ENCODE data around the gene LCN10. TPM values are rescaled to one million over a fixed set of nuclear protein-coding genes. Genes with fewer than 3 reads are reported as not detected.

Gene LCN10
- total RNA-seq, 1 experiment from 2014 or later, result not detected

GRCh38 chr9:136728080-136728547 lies 14.6 kb downstream of the LCN10 start:
- ChIA-PET POLR2A (interaction anchor here (0.5 to 2.7 kb wide), 11 partner anchors 13 to 633 kb away, joined by 3 to 8 read pairs (median 4); partner anchors contain the start of gene NACC2), CTCF (interaction anchor here (0.5 to 2.0 kb wide), 7 partner anchors 9 to 587 kb away, joined by 3 to 12 read pairs (median 4); partner anchors contain the start of gene LCN10)
- peaks cover 17% of the 10 kb centered on the region for H3K36me3 ChIP-seq (ENCODE audit: control insufficient read depth, insufficient read depth, low read length)
- no peaks in the 10 kb centered on the region for H3K9me3 ChIP-seq
- TF ChIP-seq CTCF (IDR thresholded peaks at IDR 0.05; ENCODE audit: insufficient read depth in 1 of 2, low read depth in 1 of 2, low read length in 1 of 2, severe bottlenecking in 1 of 2, unreplicated experiment in 1 of 2), result peak; percentile 83 to 89
- Mint-ChIP-seq H3K27ac (ENCODE audit: unreplicated experiment) (peak overlapping the region; percentile 100), H3K4me3 (ENCODE audit: unreplicated experiment) (peak overlapping the region; percentile 97), H3K4me1 (ENCODE audit: low read depth, unreplicated experiment) (peaks cover 10% of the 10 kb centered on the region), H3K27me3 (ENCODE audit: insufficient read depth, unreplicated experiment) (no peaks in the 10 kb centered on the region), H3K36me3 (ENCODE audit: insufficient read depth, unreplicated experiment) (peaks cover 66% of the 10 kb centered on the region), H3K9me3 (ENCODE audit: unreplicated experiment) (no peaks in the 10 kb centered on the region)
- DNase-seq, result peak; percentile 88 to 95
- BruUV-seq (replicated peaks), result no TSS peak
- intact Hi-C loops (cut with micrococcal nuclease; ENCODE audit: unreplicated experiment), result loop anchor here (2.0 kb wide), 1 partner anchor 63 kb away; the partner anchor contains the start of gene TMEM141
- H3K4me1 ChIP-seq, result peaks cover 17% of the 10 kb centered on the region
- H3K27me3 ChIP-seq (replicated peaks; ENCODE audit: control insufficient read depth, insufficient read depth, low read length), result no peaks in the 10 kb centered on the region
- peak overlapping the region; percentile 99 for H3K4me3 ChIP-seq (ENCODE audit: low read depth, low read length)

- Histone ChIP-seq H3K4me3 (ENCODE audit: low read depth, low read length) (peak overlapping the region; percentile 99), H3K36me3 (ENCODE audit: control insufficient read depth, insufficient read depth, low read length) (peaks cover 17% of the 10 kb centered on the region), H3K27me3 (replicated peaks; ENCODE audit: control insufficient read depth, insufficient read depth, low read length) (no peaks in the 10 kb centered on the region), H3K9me3 (no peaks in the 10 kb centered on the region), H3K4me1 (peaks cover 17% of the 10 kb centered on the region)
- Mint-ChIP-seq H3K27me3 (ENCODE audit: insufficient read depth, unreplicated experiment) (no peaks in the 10 kb centered on the region), H3K4me3 (ENCODE audit: unreplicated experiment) (peak overlapping the region; percentile 97), H3K36me3 (ENCODE audit: insufficient read depth, unreplicated experiment) (peaks cover 74% of the 10 kb centered on the region), H3K4me1 (ENCODE audit: low read depth, unreplicated experiment) (peaks cover 10% of the 10 kb centered on the region), H3K27ac (ENCODE audit: unreplicated experiment) (peak overlapping the region; percentile 100), H3K9me3 (ENCODE audit: unreplicated experiment) (no peaks in the 10 kb centered on the region)
- intact Hi-C loops (cut with micrococcal nuclease; ENCODE audit: unreplicated experiment), result loop anchor here (1.0 kb wide), 1 partner anchor 28 kb away; no protein-coding TSS in a partner anchor
- DNase-seq, result peak in 1 of 2 experiments; percentile 49
- peak; percentile 30 to 65 for TF ChIP-seq CTCF (IDR thresholded peaks at IDR 0.05; ENCODE audit: insufficient read depth in 1 of 2, low read depth in 1 of 2, low read length in 1 of 2, severe bottlenecking in 1 of 2, unreplicated experiment in 1 of 2)
- BruUV-seq (replicated peaks), result no TSS peak
- POLR2A ChIA-PET, result no interaction called here
- CTCF ChIA-PET, result interaction anchor here (0.6 to 2.0 kb wide), 6 partner anchors 12 to 205 kb away, joined by 3 to 12 read pairs (median 4); partner anchors contain the start of genes LCN10 and RABL6
Measured at GRCh38 chr9:136726631-136727191, 16.0 kb downstream of the LCN10 start.

- peaks cover 17% of the 10 kb centered on the region for H3K4me1 ChIP-seq
- intact Hi-C loops (cut with micrococcal nuclease; ENCODE audit: unreplicated experiment), result loop anchor here (1.0 kb wide), 1 partner anchor 28 kb away; no protein-coding TSS in a partner anchor
Measured at GRCh38 chr9:136726118-136726517, 16.6 kb downstream of the LCN10 start.

More at GRCh38 chr9:136726118-136726517, 16.6 kb downstream of the LCN10 start:
- Mint-ChIP-seq H3K27me3 (ENCODE audit: insufficient read depth, unreplicated experiment) (no peaks in the 10 kb centered on the region), H3K27ac (ENCODE audit: unreplicated experiment) (peak overlapping the region; percentile 100), H3K4me1 (ENCODE audit: low read depth, unreplicated experiment) (peaks cover 10% of the 10 kb centered on the region), H3K9me3 (ENCODE audit: unreplicated experiment) (no peaks in the 10 kb centered on the region), H3K36me3 (ENCODE audit: insufficient read depth, unreplicated experiment) (peaks cover 80% of the 10 kb centered on the region), H3K4me3 (ENCODE audit: unreplicated experiment) (peak overlapping the region; percentile 97)
- ChIA-PET POLR2A (no interaction called here), CTCF (interaction anchor here (0.7 kb wide), 1 partner anchor 13 kb away, joined by 4 read pairs; no protein-coding TSS in a partner anchor)
- Histone ChIP-seq H3K4me3 (ENCODE audit: low read depth, low read length) (peak overlapping the region; percentile 99), H3K27me3 (replicated peaks; ENCODE audit: control insufficient read depth, insufficient read depth, low read length) (no peaks in the 10 kb centered on the region), H3K36me3 (ENCODE audit: control insufficient read depth, insufficient read depth, low read length) (peaks cover 17% of the 10 kb centered on the region), H3K9me3 (no peaks in the 10 kb centered on the region)
- BruUV-seq (replicated peaks), result no TSS peak
- TF ChIP-seq CTCF (IDR thresholded peaks at IDR 0.05; ENCODE audit: insufficient read depth in 1 of 2, low read depth in 1 of 2, low read length in 1 of 2, severe bottlenecking in 1 of 2, unreplicated experiment in 1 of 2), result no peak
- DNase-seq, result no peak
